ENCODE results near the gene OTX1. TPM values are rescaled to one million over a fixed set of nuclear protein-coding genes. Genes with fewer than 3 reads are reported as not detected.

OTX1 gene
- polyA plus RNA-seq, 3 donors from 2014 or later: not detected

DNA sequence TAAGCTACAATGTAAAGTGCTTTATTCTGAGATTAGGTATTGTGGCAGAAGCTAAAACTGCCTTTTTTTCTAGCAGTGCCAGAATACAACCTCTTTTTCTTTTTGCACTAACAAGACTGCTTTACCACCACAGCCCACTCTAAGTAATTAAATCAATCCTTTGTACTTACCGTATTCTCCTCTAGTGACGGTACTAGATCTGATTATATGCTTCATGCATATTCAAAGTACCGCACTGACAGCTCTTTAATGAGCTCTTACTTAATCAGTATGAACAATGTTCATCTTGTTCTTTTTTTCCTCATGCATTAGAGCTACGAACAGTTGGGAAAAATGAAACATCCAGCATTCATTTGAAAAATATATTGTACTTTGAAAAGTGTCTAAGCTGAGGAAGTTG, 16.1 kb upstream of the OTX1 start:
- no peak for DNase-seq
- H3K27me3 Mint-ChIP-seq (ENCODE audit: low read depth in 3 of 3): no peaks in the 10 kb centered on the region
- H3K9me3 Mint-ChIP-seq: no peaks in the 10 kb centered on the region
- peaks cover 0 to 11% (median 0%) of the 10 kb centered on the region in 3 donors for H3K36me3 Mint-ChIP-seq
- H3K27ac Mint-ChIP-seq: no peak overlapping the region
- H3K4me3 Mint-ChIP-seq: no peak overlapping the region
- no peaks in the 10 kb centered on the region for H3K4me1 Mint-ChIP-seq

DNA sequence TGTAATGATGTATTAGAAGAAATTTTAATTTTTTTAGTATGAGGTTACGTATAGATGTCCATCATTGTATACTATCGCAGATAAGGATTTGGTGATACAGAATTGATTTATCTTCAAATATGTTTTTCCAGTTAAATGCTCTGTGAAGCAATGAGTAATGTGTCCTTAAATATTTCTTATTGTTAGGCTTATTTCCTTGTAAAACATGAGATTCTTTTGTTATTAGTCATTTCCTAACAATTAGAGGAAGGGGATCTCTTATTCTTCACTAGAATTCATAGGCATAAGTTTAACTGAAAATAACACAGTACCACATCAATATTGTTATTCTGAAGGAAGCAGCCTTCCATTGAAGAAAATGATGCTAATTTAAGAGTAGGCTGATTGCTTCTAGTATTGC, 15.5 kb upstream of the OTX1 start:
- Mint-ChIP-seq H3K27me3 (ENCODE audit: low read depth in 3 of 3) (no peaks in the 10 kb centered on the region), H3K27ac (no peak overlapping the region), H3K36me3 (peaks cover 0 to 11% (median 2%) of the 10 kb centered on the region in 3 donors), H3K4me1 (no peaks in the 10 kb centered on the region), H3K4me3 (no peak overlapping the region), H3K9me3 (no peaks in the 10 kb centered on the region)
- DNase-seq: no peak

DNA sequence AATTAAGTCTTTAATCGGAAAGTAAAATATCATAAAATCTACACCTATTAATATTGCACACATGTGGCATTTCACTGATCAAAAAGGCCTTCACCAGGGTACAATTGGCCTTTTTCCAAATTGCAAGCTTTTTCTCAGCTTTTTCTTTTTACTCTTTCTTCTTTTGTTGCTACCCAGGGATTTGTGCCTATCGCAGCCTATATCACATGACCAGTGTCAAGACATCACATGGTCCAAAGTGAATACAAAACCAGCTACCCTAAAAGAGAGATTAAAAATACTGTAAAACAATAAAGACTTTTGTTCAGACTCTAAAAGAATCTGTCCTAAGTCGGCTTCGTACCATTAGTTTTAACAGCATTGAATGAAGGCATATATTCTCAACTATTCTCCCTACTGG, 15.0 kb upstream of the OTX1 start:
- no peak overlapping the region for H3K4me3 Mint-ChIP-seq
- H3K27me3 Mint-ChIP-seq (ENCODE audit: low read depth in 3 of 3): no peaks in the 10 kb centered on the region
- no peaks in the 10 kb centered on the region for H3K4me1 Mint-ChIP-seq
- DNase-seq: no peak
- H3K36me3 Mint-ChIP-seq: peaks cover 0 to 11% (median 3%) of the 10 kb centered on the region in 3 donors
- no peak overlapping the region for H3K27ac Mint-ChIP-seq
- no peaks in the 10 kb centered on the region for H3K9me3 Mint-ChIP-seq

DNA sequence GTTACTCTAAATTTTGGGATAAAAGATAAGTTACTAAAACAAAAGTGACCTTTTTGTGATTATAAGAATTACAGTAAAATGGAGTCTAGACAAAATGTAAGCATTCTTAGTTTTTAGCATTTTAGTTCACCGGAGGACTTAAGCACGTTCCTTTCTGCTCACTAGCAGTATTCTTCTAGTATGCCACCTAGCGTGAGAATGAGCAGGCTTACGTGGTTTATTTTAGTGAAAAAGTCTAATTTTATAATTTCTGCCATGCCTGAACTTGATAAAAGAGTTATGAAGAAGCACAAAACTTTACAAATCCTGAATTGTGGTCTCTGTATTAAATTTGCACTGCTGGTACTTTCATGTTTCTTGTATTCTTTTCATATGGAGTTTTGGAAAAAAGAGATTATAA, 12.6 kb upstream of the OTX1 start:
- Mint-ChIP-seq H3K4me3 (no peak overlapping the region), H3K27ac (no peak overlapping the region)

DNA sequence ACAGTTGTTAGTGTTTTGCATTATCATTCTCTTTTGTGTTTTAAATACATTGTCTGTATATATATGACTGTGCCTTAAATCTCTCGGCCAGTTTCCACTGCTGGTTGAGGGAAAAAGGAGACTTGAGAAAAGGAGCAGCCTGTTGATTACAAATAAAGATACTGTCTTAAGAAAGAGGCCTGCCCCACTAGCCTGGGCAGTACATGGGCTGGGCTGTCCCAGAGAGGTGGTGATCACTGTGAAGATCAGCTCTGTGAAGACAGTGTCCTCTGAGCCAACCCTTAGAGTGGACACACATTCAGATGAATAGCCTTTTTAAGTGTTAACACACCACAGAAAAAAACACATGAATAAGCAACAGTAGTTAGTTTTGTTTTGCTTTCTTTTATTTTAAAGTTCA, 10.0 kb upstream of the OTX1 start:
- Mint-ChIP-seq H3K27me3 (ENCODE audit: low read depth in 3 of 3) (no peaks in the 10 kb centered on the region), H3K4me3 (no peak overlapping the region)

More for the DNA sequence above, 12.6 kb upstream of the OTX1 start:
- Mint-ChIP-seq H3K36me3 (peaks cover 0 to 11% (median 3%) of the 10 kb centered on the region in 3 donors), H3K27me3 (ENCODE audit: low read depth in 3 of 3) (no peaks in the 10 kb centered on the region), H3K9me3 (no peaks in the 10 kb centered on the region), H3K4me1 (no peaks in the 10 kb centered on the region)
- no peak for DNase-seq

DNA sequence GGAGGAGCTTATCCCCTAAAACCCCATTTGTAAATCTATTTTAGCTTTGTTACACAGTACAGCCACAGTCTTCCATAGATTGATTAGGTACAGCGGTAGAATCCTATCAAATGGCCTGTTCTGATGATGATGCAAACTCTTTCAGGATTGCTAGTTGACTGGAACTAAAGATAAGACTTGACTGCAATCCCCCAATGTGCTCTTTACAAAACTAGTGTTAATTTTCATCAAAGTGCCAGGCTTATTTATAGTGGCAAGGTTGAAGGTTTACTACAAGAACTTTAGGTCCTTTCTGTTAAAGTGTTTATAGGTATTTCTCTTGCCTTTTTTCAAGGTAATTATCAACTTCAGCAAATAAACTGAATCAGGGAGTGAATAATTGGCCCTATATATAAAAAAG, 9.0 kb upstream of the OTX1 start:
- H3K4me1 Mint-ChIP-seq: peaks cover under 1 to 3% of the 10 kb centered on the region in 2 donors
- DNase-seq: no peak
- no peaks in the 10 kb centered on the region for H3K9me3 Mint-ChIP-seq
- H3K27ac Mint-ChIP-seq: no peak overlapping the region
- H3K36me3 Mint-ChIP-seq: peaks cover 18 to 29% (median 26%) of the 10 kb centered on the region in 3 donors
- peaks cover under 1 to 7% (median 6%) of the 10 kb centered on the region in 3 donors for H3K27me3 Mint-ChIP-seq (ENCODE audit: low read depth in 3 of 3)
- H3K4me3 Mint-ChIP-seq: no peak overlapping the region

More for the DNA sequence above, 10.0 kb upstream of the OTX1 start:
- H3K9me3 Mint-ChIP-seq: no peaks in the 10 kb centered on the region
- peaks cover 8 to 24% (median 16%) of the 10 kb centered on the region in 3 donors for H3K36me3 Mint-ChIP-seq
- H3K4me1 Mint-ChIP-seq: no peaks in the 10 kb centered on the region
- H3K27ac Mint-ChIP-seq: no peak overlapping the region
- no peak for DNase-seq

DNA sequence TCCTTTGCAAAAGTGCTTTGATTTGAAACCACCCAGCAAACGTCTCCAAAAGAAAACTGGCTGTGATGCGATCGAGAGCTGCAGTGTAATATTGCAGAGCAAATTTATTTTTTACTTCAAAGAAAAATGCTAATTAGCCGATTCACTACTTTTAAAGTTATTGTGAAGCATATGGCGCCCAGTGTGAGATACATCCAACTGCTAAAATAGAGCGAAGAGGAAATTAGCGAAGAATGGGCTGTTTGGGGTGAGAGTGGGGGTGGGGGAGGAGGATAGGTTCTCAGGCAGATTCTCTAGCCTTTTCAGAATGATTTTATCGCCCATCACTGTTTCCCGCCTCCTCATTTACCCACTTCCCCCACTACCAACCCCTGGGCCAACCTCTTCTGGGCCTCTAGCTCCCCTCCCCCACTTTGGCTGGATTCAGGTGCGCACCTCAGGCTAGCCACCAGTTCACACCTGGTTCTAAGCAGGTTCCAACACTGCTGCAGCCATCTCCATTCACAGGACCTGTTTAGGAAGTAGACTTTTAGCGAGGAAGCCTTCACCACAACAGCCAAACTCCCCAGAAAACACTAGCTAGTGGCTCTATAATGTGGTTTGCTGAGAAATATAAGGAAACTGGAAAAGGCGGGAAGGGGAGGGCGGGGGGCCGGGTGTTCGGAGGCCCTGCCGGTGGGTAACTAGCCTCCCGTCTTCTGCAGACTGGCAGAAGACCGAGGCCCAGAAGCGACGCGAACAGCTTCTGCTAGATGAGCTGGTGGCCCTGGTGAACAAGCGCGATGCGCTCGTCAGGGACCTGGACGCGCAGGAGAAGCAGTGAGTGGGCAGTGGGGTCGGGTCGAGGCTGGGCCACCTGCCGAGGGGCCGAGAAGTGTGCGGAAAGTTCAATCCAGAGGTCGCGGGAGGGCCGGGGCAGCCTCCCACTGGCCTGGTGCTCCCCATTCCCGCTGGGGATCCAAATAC, 6.0 kb upstream of the OTX1 start:
- no peak for DNase-seq
- no peaks in the 10 kb centered on the region for H3K9me3 Mint-ChIP-seq
- H3K4me3 Mint-ChIP-seq: no peak overlapping the region
- no peak overlapping the region for H3K27ac Mint-ChIP-seq
- peaks cover 23 to 27% (median 26%) of the 10 kb centered on the region in 3 donors for H3K36me3 Mint-ChIP-seq
- peaks cover 15 to 24% (median 21%) of the 10 kb centered on the region in 3 donors for H3K27me3 Mint-ChIP-seq (ENCODE audit: low read depth in 3 of 3)
- peaks cover 21 to 28% of the 10 kb centered on the region in 2 donors for H3K4me1 Mint-ChIP-seq

DNA sequence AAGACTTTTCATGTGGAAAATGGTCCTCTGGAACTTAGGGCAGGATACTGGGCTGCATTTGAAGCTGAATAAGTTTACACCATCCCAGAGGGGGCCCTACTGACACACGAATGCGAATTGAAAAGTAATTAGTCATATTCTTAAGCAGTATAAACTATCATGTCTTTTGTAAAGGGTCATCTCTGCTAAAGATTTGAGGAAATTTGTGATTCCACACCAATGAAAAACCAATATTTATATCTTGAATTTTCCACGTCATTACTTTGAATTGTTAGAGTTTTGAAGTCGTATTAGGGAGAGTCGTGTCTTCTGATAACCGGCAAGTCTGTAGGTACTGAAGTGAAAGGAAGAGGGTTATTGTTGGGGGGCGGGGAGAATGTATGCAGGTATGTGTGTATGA, 4.1 kb upstream of the OTX1 start:
- Mint-ChIP-seq H3K36me3 (peaks cover 23 to 26% (median 24%) of the 10 kb centered on the region in 3 donors), H3K4me1 (peaks cover 29 to 40% of the 10 kb centered on the region in 2 donors), H3K9me3 (no peaks in the 10 kb centered on the region), H3K27ac (no peak overlapping the region), H3K27me3 (ENCODE audit: low read depth in 3 of 3) (peaks cover 18 to 27% (median 22%) of the 10 kb centered on the region in 3 donors), H3K4me3 (peak overlapping the region in 3 of 5 donors; percentile 40 to 62 (median 54))
- DNase-seq: no peak

DNA sequence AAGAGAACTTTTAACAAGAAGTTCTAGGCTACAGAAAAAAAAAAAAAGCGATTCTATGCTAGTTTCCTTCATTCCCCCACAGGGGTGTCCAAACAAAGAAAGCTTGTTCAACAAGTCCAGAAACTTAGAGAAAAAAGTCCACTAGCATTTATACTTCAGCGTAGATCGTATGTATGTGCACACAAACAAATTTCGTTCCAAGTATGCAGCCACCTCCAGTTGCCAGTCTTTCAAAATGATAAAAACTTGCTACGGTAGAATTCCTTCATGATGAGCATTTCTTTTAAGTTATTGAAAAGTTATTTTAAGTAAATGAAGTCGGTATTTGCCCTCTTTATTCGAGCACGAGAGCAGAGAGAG, 3.7 kb upstream of the OTX1 start:
- no peaks in the 10 kb centered on the region for H3K9me3 Mint-ChIP-seq
- H3K36me3 Mint-ChIP-seq: peaks cover 23 to 26% (median 24%) of the 10 kb centered on the region in 3 donors
- H3K4me1 Mint-ChIP-seq: peaks cover 29 to 40% of the 10 kb centered on the region in 2 donors
- peak overlapping the region; percentile 27 to 62 (median 42) for H3K4me3 Mint-ChIP-seq
- DNase-seq: no peak
- H3K27ac Mint-ChIP-seq: no peak overlapping the region
- peaks cover 18 to 27% (median 24%) of the 10 kb centered on the region in 3 donors for H3K27me3 Mint-ChIP-seq (ENCODE audit: low read depth in 3 of 3)

DNA sequence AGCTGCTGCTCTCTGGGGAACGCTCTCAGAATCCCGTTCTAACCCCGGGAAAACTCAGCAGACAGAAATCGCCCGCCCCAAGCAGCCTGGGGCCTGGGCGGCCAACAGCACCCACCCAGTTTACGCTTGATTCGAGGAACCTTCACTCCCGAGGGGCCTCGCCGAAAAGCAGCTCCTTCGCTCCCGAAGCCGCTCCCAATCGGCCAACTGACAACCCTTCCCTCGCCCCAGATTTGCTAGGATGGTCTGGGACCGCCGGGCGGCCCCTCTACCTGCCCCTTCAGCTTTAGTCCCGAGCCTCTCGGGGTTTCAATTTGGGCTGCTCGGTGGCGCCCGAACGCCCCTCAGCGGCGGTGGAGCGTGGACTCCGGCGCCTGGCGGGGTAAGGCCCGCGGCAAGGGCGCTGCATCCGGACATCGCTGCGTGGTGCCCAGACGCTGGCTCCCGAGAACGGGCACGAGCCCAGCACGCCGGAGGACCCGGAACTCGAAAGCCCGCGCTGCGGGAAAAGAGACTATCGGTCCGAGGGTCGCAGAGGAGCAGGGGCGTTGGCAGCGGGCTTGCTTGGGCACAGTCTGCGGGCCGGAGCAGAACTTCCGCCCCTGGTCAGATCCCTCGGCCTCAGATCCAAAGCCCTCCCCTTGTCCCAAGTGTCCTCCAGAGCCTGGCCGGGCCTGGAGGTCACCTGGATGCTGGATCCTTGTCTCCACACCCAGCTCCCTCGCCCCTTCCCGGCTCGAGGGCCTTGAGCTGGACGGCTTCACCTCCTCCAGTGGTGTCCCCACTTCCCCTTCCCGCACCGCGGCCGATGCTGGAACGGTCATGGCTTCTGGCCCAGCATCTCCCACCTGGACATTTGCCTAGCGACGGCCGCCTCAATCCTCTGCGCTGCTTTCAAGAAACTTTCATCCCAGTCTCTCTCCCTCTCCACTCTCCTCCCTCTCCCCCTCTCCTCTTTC, 3.0 kb upstream of the OTX1 start:
- H3K36me3 Mint-ChIP-seq: peaks cover 23 to 26% (median 24%) of the 10 kb centered on the region in 3 donors
- H3K9me3 Mint-ChIP-seq: no peaks in the 10 kb centered on the region
- no peak for DNase-seq
- peaks cover 19 to 29% (median 27%) of the 10 kb centered on the region in 3 donors for H3K27me3 Mint-ChIP-seq (ENCODE audit: low read depth in 3 of 3)
- peak overlapping the region; percentile 48 to 68 (median 65) for H3K4me3 Mint-ChIP-seq
- peaks cover 33 to 40% of the 10 kb centered on the region in 2 donors for H3K4me1 Mint-ChIP-seq
- no peak overlapping the region for H3K27ac Mint-ChIP-seq

DNA sequence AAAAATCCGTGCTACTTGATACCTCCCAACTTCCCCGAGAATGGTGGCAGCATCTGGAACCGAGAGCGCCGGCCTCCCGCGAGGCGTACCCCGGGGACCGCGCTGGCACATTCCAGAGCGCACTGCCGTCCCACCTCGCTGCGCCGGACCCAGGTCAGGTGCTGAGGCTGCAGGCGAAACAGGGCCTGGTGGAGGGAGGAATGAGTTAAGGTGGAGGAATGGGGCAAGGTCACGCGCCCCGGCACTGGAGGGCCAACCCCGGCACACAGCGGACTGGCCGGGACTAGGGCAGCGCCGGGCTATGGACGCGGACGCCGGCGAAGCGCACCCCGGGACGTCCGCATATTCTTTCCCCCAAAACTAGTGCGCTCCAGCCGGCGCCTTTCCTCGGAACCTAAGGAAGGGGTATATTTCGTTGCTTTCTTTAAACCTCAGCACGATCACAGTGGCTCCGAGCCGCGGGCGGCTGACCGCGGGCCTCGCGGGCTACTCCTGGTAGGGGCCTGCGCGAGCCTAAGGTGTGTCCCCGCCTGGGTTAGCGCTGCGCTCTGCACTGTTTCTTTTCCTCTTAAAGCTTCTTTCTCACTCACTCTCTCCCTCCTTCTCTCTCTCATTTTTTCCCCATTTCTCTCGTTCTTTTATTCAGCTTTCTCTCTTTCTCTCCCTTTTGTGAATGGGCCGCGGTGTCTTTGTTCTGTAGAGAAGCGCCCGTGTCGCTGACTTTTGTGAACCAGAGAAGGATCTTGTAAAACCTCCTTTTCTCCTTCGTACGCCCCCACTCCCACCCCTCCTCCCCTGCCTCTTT, 2.1 kb upstream of the OTX1 start:
- Mint-ChIP-seq H3K36me3 (peaks cover 23 to 24% (median 23%) of the 10 kb centered on the region in 3 donors), H3K4me1 (peaks cover 37 to 44% of the 10 kb centered on the region in 2 donors)
- DNase-seq: no peak

DNA sequence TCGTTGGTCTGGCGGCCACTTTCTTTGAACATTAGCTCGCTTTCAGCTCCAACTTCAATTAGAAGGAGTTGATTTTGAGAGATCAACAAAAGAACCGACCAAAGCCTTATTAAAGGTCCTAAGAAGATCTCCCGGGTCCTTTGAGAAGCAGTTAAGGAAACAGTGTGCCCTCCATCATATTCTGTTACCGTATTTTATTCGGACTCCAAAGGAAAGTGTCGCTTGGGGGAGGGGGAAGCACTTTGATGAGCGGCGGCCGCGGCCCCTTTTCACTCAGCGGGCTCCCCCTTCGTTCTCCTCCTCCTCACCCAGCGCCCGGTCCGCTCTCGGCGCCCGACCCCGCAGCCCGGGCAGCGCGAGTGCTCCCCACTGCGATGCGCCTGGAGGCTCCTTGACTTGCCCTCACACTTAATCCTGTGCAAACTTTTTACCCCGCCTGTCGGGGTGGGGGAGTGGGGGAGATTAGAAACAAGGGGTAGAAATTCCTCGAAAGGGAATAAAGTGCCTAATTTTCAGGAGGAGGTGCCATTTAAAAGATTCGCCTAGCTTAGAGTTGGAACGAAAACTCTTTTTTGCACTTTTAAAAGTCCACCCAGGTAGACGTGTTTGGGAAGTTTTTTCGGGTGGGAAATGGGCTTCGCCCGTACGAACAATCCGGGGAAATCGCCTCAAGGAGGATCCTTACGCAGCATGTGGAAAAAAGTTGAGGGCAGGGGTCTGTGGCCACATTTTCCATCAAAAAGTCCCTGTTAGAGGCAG, 1.2 kb upstream of the OTX1 start:
- Mint-ChIP-seq H3K27me3 (ENCODE audit: low read depth in 3 of 3) (peaks cover 26 to 37% (median 31%) of the 10 kb centered on the region in 3 donors), H3K9me3 (no peaks in the 10 kb centered on the region), H3K36me3 (peaks cover 21 to 23% (median 23%) of the 10 kb centered on the region in 3 donors), H3K4me1 (peaks cover 43 to 51% of the 10 kb centered on the region in 2 donors), H3K27ac (no peak overlapping the region), H3K4me3 (peak overlapping the region; percentile 70 to 89 (median 83))
- no peak for DNase-seq

More for the DNA sequence above, 2.1 kb upstream of the OTX1 start:
- Mint-ChIP-seq H3K9me3 (no peaks in the 10 kb centered on the region), H3K4me3 (peak overlapping the region; percentile 48 to 68 (median 65)), H3K27me3 (ENCODE audit: low read depth in 3 of 3) (peaks cover 21 to 31% (median 29%) of the 10 kb centered on the region in 3 donors), H3K27ac (no peak overlapping the region)
